ENCODE measurements around the gene PHF19.

PHF19 gene

GRCh38 chr9:120913647-120914264 lies 36.8 kb upstream of the PHF19 start:
- DNase-seq (ENCODE audit: low read depth) = no peak

DNA sequence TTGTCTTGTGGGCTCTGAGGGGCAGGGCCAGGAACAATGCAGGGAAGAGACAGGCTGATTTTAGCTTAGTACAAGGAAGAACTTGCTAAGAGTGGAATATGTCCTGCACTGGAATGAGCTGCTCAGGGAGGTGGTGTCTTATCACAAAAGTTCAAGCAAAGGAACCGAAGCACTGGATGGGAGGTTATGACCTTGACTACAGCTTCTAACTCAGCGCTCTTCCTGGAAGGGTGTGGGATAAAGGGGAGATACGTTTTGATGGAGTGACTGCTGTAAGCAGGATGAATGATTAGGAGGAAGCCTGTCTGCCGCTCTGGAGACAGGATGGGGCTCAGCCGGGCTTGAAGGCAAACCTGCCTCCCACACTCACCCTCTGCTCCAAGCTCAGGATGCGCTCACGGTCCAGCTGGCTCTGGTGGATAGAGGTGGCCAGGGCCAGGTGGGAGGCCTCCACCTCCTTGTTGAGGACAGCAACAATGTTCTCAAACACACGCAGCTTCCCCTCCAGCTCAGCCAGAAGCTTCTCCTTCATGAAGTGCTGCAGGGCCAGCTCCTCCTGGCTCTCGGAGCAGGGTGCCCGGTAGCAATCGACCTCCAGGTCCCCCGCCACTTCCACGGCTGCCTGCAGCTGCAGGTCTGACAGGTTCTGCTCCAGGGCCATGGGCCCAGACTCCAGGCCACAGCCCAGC lies 36.1 kb upstream of the PHF19 start:
- DNase-seq (ENCODE audit: low read depth) = no peak

- DNase-seq (ENCODE audit: low read depth) = no peak
These were observed 34.4 kb upstream of the PHF19 start for GRCh38 chr9:120911295-120911837.

GRCh38 chr9:120910643-120911042 lies 33.7 kb upstream of the PHF19 start:
- no peak for DNase-seq (ENCODE audit: low read depth)

DNA sequence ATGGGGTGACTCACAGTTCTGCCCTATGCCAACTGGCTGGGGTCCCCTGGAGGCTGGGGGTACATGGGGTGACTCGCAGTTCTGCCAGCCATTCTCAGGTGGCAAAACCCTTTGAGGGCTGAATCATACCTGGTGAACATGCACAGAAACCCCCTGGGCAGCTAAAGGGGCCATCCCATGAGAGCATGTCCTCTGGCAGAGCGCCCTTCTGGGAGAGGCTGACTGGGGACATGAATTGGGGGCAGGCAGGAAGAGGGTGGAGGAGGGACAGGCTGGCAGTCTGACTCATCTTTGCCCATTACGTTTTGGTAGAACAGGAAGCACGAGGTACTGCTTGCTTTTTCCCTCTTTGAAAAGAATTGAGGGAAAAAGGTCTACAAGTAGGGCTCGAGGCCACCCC lies 32.9 kb upstream of the PHF19 start:
- no peak for DNase-seq (ENCODE audit: low read depth)

DNA sequence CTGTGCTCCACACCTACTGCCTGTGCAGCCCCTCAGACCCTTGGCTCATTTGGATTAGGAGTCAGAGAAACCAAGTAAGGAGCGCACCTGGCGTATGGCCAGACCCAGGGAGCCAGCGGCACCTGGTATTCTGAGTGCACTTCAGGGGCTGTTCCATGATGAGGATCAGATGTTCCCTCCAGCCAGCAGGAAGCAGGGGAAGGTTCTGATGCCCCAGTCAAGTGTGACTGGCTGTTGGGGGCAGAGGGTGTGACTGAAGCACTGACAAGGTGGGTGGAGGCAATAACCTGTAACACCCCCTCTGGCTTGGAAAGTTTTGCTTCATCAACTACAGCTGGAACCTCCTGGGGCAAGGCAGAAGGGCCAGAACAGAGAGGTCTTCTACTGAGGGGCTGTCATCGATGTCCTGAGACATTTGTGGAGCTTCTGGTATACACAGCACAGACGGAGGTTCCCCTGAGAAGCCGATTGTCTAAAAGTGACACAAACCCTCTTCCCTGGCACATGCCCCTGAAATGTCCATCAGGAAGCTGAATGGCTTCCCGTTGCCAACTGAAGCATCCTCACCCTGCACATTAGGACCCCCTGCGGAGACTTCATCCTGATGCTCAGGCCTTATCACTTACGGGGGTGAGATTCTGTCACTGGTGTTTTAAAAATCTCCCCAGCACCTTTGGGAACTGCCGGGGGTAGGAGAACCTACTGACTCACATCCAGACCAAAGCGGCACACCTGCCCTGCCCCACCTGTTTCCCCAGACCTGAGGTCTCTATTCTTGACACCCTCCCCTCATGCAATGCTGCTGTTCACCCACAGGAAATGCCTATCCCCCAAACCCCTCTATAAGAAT lies 28.6 kb upstream of the PHF19 start:
- DNase-seq (ENCODE audit: low read depth) = no peak

DNA sequence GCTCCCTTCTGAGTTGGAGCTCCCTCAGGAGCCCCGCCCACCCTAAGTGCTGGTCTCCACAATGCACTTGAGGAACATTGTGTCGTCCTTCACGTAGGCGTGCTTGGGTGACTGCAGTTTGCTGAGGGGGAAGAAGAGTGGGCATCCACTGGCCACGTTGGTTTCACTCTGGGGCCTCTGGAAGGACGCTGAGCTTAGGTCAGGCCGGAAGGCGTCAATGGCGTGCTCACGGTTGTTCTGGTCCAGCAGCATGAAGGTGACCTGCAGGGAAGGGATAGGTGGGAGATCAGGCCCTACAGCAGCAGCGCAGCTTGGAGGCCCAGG lies 28.0 kb upstream of the PHF19 start:
- no peak for DNase-seq (ENCODE audit: low read depth)

- DNase-seq (ENCODE audit: low read depth) = no peak
These were observed 27.3 kb upstream of the PHF19 start for GRCh38 chr9:120904061-120904977.

DNA sequence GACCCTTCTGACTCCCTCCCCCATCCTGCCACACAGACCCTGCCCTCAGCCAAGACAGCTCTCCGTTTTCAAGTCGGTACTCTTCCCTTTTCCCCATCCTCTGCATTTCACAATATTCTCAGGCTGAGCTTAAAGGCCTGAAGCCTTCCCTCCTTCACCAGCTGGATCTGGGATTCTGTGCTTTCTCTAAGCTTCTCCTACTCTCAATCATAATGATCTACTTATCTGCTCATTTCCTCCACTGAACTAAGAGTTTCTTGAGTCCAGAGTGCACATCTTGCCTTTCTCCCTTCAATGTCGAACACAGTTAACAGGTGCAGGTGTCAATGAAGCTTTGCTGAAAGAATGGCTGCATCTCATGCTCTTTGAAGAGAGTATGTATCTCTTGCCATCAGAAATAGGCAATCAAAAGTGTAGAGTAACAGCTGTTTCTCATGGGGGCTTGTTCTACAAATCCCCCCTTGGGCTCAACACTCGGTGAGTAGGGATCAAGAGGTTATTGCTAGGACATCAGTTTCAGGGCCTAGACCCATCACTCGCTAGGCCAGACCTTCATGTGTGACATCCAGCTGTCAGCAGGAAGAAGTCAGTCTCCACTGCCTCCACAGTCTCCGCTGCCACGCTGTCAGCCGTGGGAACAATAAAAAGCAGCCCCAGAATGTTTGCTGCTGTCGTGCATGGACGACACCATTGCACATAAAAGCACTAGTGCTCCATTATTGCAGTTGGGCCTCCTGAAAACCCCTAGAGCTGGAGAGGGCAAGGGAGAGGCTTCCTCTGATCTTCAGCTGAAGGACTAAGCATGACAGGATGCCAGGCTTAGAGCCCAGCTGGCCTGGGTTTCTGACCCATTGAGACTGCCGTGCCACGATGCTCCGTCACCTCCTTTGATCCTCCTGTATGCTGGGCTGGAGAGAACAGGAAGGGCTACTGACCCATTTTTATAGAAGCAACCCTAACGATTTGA lies 25.9 kb upstream of the PHF19 start:
- no peak for DNase-seq (ENCODE audit: low read depth)

- DNase-seq (ENCODE audit: low read depth) = no peak
These were observed 25.0 kb upstream of the PHF19 start for GRCh38 chr9:120901755-120902568.

- DNase-seq (ENCODE audit: low read depth) = no peak
These were observed 23.8 kb upstream of the PHF19 start for GRCh38 chr9:120900824-120901223.

GRCh38 chr9:120899490-120900068 lies 22.6 kb upstream of the PHF19 start:
- DNase-seq (ENCODE audit: low read depth) = no peak

- DNase-seq (ENCODE audit: low read depth) = no peak
These were observed 21.4 kb upstream of the PHF19 start for GRCh38 chr9:120898396-120898795.

DNA sequence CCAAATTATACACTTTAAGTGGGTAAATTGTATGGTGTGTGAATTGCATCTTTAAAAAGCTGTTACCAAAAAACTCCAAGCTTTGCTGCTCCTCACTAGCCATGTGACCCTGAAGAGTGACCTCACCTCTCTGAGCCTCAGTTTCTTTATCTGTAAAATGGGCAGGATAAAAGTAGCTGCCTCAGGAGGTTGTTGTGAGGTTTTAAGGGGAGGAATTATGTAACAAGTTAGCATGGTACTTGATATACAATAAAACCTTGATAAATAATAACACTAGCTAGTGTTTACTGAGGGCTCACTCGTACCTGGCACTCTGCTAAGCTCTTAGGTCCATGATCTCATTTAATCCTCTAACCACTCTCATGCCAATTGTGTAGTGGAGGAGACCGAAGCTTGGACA lies 19.0 kb upstream of the PHF19 start:
- no peak for DNase-seq (ENCODE audit: low read depth)

- DNase-seq (ENCODE audit: low read depth) = no peak
These were observed 17.5 kb upstream of the PHF19 start for GRCh38 chr9:120894321-120895148.

- DNase-seq (ENCODE audit: low read depth) = no peak
These were observed 16.8 kb upstream of the PHF19 start for GRCh38 chr9:120893611-120894307.

- no peak for DNase-seq (ENCODE audit: low read depth)
These were observed 16.0 kb upstream of the PHF19 start for GRCh38 chr9:120892748-120893610.
